ENCODE results near the gene GFPT2.
"Not testable (repeated sequence)": the region's sequence is repeated elsewhere in the genome, so short reads cannot be mapped to it uniquely, and the experiment has no call there.

The GFPT2 gene

GRCh38 chr5:180311216-180311615 is 41.9 kb downstream of the GFPT2 start:
- DNase-seq (ENCODE audit: low read depth in 1 of 2, low spot score in 1 of 2): no peak

DNA sequence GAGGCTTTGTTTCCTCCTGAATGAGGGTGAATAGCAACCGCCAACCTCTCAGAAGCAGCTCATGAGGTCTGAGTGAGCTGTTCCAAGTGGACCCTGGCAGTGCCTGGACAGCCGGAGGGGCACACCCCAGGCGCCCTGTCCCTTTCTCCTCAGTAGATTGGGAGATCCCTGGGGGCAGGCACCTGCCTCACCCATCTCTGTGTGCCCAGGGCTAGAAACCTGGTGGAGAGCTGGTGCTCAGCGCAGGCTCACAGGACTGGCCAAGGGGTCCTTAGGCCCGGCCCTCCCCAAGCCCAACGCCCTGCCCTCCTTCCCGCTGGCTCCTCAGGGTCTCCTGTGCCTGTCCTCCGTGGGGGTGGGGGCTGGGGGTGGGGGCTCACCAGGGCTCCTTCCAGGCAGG is 46.3 kb downstream of the GFPT2 start:
- no peak for DNase-seq (ENCODE audit: low read depth in 1 of 2, low spot score in 1 of 2)

DNA sequence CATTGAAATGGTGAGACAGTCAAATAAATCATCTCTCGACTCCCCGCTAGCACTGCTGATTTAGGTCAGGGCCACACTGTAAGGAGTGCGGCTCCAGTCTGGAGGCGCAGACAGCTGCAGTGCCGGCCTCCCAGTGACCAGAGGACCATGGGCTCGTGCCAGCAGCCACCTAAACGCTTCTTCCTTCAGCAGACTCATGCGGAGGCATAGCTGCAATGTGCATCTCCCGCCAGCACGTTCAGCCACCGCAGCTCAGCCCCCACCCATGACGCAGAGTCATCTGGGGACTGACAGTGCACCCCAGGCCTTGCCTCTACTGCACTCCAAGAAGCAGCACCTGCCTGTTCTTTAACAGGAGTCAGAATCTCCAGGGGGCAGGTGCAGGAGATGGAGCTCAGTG is 47.7 kb downstream of the GFPT2 start:
- no peak for DNase-seq (ENCODE audit: low read depth in 1 of 2, low spot score in 1 of 2)

GRCh38 chr5:180304431-180305375 is 48.4 kb downstream of the GFPT2 start:
- no peak for DNase-seq (ENCODE audit: low read depth in 1 of 2, low spot score in 1 of 2)

DNA sequence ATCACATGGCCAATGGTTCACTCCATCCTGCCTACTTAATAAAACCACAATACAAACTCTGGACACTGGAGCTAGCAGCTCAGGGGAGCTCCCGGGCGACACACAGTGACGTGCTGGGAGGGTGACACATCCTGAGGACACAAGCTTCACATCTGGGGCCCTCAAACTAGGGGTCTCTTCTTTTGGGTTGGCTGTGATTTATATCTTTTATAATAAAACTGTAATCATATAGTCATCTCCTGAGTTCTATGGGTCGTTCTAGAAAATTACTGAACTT is 49.2 kb downstream of the GFPT2 start:
- no peak for DNase-seq (ENCODE audit: low read depth in 1 of 2, low spot score in 1 of 2)

GRCh38 chr5:180303226-180304015 is 49.7 kb downstream of the GFPT2 start:
- DNase-seq (ENCODE audit: low read depth in 1 of 2, low spot score in 1 of 2): no peak

GRCh38 chr5:180302256-180302655 is 50.9 kb downstream of the GFPT2 start:
- no peak for DNase-seq (ENCODE audit: low read depth in 1 of 2, low spot score in 1 of 2)

- DNase-seq (ENCODE audit: low read depth in 1 of 2, low spot score in 1 of 2): no peak
Measured at GRCh38 chr5:180301253-180301652, 51.9 kb downstream of the GFPT2 start.

DNA sequence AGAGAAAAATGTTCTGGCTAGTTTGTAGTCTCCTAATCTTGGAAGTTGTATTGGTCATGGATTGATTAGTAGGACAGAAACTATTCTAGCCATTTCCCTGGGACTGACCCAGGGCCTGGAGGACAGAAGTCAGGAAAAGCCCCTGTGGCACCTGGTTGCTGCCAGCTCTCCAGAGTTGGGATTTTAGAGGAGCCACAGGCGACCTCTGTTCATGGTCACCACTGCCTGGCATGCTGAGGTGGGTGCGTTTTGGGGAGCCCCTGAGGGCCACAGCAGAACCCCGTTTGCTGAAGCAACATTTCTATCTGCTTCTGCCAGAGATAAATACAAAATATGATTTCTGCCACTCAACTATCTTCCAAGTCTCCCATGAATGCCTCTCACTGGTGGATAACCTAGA is 53.6 kb downstream of the GFPT2 start:
- DNase-seq (ENCODE audit: low read depth in 1 of 2, low spot score in 1 of 2): no peak

DNA sequence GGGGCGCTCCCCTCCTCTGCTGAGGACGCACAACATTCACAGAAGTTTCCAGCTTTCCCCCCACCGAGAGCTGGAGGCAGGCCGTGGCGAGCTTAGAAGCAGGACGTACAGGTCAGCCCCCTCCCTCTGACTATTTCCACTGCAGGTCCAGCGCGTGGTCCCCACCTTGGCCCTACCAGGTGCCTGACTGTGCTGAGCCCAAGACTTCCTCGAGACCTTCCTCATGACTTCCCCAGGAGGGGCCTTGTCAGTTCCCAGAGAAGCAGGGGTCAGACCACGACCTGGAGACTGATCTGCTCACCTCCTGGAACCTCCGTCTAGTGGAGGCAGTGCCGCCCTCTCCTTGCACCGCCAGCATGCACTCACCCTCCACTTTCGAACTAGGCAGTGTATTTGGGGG is 54.1 kb downstream of the GFPT2 start:
- DNase-seq (ENCODE audit: low read depth in 1 of 2, low spot score in 1 of 2): not testable (repeated sequence)

DNA sequence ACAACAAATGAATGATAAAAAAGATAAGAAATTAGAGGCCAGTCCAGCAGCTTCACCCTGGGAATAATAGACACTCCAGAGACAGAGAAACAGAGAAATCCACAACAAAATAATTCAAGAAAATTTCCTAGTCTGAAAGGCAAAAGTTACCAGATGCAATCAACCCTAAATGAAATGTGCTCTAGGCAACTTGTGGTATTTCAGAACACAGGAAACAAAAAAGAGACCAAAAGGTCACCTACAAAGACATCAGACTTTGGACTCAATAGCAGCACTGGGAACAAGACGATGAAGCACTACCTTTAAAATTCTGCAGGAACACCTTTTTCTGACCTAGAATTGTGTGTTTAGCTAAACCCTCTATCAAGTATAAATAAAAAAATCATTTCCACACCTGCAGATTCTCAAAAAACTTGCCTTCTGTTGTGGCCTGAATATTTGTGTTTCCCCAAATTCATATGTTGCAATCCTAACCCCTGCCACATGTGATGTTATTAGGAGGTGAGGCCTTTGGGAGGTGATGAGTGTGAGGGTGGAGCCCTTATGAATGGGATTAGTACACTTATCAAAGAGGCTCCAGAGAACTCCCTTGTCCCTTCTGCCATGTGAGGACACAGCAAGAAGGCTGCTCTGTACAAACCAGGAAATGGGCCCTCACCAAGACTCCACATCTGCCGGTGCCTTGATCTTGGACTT is 55.4 kb downstream of the GFPT2 start:
- no peak for DNase-seq (ENCODE audit: low read depth in 1 of 2, low spot score in 1 of 2)

- DNase-seq (ENCODE audit: low read depth in 1 of 2, low spot score in 1 of 2): no peak
Measured at GRCh38 chr5:180296771-180297170, 56.4 kb downstream of the GFPT2 start.

DNA sequence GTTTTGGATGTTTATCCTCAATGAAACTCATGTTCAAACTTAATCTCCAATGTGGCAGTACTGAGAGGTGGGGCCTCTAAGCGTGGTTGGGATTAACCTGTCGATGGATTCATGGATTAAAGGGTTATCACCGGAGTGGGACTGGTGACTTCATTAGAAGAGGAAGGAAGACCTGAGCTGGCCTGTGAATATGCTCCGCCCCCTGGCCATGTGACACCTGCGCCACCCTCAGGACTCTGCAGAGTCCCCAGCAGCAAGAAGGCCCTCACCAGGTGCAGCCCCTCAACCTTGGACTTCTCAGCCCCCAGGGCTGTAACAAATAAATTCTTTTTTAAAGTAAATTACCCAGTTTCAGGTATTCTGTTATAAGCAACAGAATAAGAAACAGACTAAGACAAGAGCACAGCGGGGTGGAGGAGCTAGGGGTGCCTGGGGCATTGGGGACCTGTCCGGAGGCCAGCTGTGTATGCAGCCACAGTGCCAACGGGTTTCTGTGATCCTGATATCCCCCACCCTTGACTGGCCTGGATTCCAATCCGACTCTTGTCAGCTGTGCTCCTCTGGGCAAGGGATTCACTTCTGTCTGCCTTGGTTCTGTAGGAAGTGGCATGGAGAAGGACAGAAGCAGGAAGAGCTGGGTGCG is 58.1 kb downstream of the GFPT2 start:
- DNase-seq (ENCODE audit: low read depth in 1 of 2, low spot score in 1 of 2): no peak

GRCh38 chr5:180294411-180294810 is 58.7 kb downstream of the GFPT2 start:
- DNase-seq (ENCODE audit: low read depth in 1 of 2, low spot score in 1 of 2): no peak

DNA sequence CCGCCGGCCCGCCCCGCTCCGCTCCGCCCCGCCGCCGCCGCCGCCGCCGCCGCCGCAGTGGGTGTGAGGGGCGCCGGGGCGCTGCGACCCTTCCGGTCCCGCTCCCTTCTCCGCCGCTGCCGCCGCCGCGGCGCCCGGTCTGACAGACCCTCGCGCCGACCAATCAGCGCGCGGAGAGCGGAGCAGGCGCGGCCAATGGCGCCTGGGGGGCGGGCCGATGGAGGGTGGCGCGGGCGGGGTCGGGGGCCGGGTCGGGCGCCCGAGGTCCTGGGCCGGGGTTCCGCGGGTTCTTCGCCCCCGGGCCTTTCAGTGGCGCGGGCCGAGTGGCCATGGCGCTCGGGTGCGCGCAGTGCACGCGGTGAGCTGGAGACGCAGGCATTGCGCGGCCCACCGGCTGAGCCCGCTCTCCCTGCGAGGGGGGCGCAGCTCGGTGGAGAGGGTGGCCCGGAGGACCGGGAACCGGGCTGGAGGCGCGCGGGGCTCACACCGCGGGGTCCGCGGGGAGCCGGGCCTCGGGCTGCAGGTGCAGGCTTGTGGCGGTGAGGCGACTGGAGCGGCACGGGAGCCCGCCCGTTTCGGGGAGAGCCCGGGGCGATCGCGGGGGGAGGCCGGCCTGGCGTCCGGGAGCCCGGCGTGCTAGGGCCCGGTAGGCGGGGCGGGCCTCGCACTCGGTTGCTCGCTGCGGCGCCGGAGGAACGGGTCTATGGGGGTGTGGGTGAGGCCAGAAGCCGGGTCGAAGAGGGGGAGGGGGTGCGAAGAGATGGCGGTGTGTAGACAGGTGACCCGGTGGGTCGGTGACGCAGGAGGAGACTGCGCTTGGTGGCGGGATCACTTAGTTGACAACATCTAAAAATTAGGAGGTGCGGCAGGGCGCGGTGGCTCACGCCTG is 60.9 kb downstream of the GFPT2 start, which contains the start of gene MAPK9:
MAPK9 (minus strand) TSS at position 141 of the 889 bp plus-strand sequence. CDS start 11,522 bp downstream, outside the sequence.
- peak; percentile 62 to 81 for DNase-seq (ENCODE audit: low read depth in 1 of 2, low spot score in 1 of 2)

DNA sequence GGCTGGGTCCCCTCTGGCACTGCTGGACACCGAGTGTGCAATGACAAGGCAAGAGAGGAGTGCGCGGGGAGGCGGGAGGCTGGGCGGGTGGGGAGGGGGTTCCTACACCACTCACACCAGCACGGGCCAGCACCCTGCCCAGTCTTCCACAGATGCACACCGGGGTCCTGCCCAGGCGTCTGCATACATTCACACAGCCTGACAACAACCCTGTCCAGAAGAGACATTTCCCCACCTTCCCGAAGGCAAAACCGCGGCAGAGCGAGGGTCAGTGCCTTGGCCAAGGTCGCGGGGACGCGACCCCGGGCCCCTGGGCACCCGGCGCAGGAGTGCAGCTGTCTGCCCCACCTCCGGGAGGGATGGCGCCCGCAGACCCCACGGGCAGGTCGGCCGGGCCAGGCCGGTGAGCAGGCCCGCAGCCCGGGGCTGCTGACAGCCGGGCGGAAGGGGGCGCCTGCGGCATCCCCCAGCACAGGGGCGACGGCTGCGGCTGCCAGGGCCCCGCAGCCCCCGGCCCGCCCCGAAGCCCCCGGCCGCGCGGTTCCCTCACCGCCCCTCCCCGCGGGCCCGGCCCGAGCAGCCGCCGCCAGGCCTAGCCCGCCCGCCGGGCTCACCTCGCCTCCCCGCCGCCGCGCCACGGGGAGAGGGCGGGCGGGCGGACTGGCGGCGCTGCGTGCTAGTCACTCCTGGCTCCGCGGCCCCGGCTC is 61.7 kb downstream of the GFPT2 start:
- DNase-seq (ENCODE audit: low read depth in 1 of 2, low spot score in 1 of 2): peak in 1 of 2 donors; percentile 14

DNA sequence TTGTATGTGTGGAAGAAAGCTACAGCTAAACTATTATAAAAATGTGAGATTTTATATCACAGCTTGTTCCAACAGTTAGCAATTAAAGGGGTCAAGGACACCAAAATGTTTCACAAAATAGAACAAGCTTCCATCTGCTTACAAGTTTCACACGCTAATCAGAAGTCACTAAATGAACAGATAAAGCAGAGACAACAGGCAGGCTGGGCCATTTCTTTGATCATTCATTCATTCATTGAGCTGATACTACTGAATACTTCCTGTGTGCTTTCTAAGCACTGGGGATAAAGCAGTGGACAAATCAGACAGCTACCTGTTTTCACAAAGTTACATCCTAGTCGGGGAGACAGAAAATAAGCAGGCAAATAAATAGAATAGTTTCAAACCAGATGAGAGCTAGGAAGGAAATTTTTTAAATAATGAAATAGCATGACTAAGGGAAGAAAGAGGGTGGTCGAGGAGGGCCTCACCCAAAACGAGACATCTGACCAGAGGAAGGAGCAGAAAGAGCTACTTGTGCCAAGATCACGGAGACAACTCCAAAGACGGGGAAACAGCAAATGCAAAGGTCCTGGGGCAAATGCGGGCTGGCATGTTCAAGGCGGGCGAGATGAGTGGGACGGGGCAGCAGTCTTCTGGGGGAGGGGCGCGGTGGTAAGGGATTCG is 62.4 kb downstream of the GFPT2 start:
- no peak for DNase-seq (ENCODE audit: low read depth in 1 of 2, low spot score in 1 of 2)

- no peak for DNase-seq (ENCODE audit: low read depth in 1 of 2, low spot score in 1 of 2)
Measured at GRCh38 chr5:180289966-180290365, 63.2 kb downstream of the GFPT2 start.

DNA sequence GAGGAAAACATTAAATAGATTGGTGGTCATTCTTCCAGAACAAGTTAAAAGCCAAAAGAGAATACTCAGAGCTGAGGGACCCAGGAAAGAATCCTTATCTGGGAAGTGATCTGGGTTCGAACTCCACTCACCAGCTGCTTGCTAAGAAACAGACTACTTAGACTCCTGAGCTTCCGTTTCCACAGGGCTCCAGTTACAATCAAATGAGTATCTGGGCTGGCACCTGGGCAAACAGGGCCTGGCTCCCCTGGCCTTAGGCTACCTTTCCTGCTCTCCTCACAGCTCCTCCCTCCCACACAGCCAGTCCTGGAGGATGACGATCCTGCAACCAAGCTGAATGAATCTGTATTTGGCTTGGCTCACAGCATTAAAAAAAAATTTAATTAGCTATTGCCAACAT is 63.7 kb downstream of the GFPT2 start:
- DNase-seq (ENCODE audit: low read depth in 1 of 2, low spot score in 1 of 2): no peak

Measured in activated T-helper 1 cell treated with anti-CD3 and anti-CD28 coated beads, Interleukin-2, amount 50 U/mL, for 16 hours (primary cell).